ENCODE data around the gene PROB1.
"Not testable (repeated sequence)": the region's sequence is repeated elsewhere in the genome, so short reads cannot be mapped to it uniquely, and the experiment has no call there.

Gene PROB1

DNA sequence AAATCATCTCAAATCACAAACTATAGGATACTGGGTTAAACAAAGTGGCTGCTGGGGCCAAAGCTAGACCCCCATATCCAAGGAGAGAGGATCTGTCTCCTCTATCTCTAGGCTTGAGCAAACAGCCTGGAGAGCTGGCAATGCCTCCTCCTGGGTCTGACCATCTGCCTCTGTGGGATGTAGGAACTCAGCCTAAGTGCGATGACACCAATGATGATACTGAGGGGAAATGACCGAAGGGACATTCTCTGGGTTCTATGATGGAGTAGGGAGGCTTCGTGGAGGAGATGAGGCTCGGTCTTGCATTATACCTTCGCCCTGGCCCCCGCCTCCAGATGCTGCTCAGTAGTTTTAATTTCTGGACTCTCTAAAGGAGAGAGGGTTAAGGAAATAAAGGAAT, 18.2 kb upstream of the PROB1 start:
- TF ChIP-seq, protein P1, sequence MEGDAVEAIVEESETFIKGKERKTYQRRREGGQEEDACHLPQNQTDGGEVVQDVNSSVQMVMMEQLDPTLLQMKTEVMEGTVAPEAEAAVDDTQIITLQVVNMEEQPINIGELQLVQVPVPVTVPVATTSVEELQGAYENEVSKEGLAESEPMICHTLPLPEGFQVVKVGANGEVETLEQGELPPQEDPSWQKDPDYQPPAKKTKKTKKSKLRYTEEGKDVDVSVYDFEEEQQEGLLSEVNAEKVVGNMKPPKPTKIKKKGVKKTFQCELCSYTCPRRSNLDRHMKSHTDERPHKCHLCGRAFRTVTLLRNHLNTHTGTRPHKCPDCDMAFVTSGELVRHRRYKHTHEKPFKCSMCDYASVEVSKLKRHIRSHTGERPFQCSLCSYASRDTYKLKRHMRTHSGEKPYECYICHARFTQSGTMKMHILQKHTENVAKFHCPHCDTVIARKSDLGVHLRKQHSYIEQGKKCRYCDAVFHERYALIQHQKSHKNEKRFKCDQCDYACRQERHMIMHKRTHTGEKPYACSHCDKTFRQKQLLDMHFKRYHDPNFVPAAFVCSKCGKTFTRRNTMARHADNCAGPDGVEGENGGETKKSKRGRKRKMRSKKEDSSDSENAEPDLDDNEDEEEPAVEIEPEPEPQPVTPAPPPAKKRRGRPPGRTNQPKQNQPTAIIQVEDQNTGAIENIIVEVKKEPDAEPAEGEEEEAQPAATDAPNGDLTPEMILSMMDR (conservative IDR thresholded peaks at IDR 0.05; ENCODE audit: low read depth, low read length): no peak
- no peak for DNase-seq (ENCODE audit: low read depth)
- H3K4me3 ChIP-seq (ENCODE audit: low read depth, low read length): no peak overlapping the region

DNA sequence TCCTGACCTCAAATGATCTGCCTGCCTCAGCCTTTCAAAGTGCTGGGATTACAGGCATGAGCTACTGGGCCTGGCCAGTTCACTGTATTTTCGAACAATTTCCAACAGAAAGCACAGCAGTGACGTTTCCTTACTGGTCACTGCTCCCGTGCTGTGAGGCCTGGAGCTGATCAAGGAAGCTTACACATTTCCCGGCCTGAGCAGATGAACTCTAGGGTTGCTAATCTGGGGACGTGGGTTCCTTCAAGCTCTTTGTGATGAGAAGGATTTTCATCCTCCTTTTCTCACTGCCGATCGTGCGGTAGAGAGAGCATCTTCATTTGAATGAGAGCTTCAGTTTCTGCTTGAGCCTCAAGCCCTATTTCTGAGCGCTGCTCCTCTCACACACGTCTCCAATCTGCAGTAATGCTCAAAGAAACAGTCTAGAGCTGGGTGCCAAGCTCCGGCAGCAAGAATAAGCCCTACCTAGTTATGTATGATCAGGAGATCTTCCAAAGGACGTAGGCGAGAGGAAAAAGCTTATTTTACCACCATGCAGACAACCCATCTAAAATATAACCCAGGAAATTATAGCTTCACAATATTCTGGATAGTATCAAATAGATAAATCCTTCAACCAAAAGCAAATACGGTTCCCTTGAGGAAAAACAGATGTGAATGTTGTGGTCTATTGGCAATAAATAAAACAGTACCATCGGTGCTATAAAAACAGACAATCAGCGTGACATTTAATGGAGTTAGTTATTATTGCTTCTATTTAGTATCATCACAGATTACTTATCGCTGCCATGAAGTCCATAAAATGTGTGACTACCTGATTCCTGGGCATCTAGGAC, 16.3 kb upstream of the PROB1 start:
- DNase-seq (ENCODE audit: low read depth): peak; percentile 49

DNA sequence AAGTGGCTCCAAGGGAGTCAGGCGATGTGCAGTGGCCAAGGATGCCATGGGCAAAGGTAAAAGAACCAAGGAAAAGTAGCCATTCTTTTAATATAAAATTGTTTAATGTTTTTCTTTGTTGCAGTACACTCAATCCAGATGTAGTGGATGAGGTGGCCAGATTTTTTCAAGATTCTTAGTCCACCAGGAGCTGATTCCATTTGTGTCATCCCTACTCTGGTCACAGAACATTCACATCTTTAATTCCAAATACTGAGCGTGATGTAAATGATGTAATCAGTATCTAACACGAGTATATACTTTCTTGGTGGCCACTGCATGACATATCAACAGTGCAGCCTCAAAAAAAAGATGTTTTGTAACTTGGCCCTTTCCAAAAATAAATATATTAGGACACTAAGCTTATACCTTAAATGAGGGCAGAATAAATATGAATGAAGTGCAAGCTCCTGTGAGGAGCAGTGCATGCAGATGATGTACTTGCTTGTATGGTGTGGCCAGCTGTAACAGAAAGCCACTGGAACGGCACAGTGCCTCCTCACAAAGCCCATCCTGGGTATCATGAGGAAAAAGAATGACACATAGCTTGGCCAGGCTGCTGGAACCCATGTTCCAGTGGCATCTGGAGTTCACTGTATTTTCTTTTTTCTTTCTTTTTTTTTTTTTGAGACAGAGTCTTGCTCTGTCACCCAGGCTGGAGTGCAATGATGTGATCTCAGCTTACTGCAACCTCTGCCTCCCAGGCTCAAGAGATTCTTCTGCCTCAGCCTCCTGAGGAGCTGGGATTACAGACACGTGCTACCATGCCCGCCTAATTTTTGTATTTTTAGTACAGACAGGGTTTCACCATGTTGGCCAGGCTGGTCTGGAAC, 15.5 kb upstream of the PROB1 start:
- TF ChIP-seq, protein P1 (conservative IDR thresholded peaks at IDR 0.05; ENCODE audit: low read depth, low read length): no peak
- DNase-seq (ENCODE audit: low read depth): no peak
- H3K4me3 ChIP-seq (ENCODE audit: low read depth, low read length): no peak overlapping the region

More for the DNA sequence above, 16.3 kb upstream of the PROB1 start:
- H3K4me3 ChIP-seq (ENCODE audit: low read depth, low read length): no peak overlapping the region
- TF ChIP-seq, protein P1 (conservative IDR thresholded peaks at IDR 0.05; ENCODE audit: low read depth, low read length): no peak

DNA sequence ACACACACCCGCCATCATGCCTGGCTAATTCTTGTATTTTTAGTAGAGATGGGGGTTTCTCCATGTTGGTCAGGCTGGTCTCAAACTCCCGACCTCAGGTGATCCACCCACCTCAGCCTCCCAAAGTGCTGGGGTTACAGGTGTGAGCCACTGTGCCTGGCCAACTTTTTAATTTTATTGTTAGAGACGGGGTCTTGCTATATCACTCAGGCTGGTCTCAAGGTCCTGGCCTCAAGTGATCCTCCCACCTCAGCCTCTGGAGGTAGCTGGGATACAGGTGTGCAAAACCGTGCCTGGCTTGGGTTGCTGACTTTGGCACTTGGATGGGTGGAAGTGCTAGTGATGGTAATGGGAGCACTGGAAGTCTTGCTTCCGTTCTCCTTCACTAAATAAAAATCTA, 14.2 kb upstream of the PROB1 start:
- DNase-seq (ENCODE audit: low read depth); H3K4me3 ChIP-seq (ENCODE audit: low read depth, low read length): not testable (repeated sequence)

DNA sequence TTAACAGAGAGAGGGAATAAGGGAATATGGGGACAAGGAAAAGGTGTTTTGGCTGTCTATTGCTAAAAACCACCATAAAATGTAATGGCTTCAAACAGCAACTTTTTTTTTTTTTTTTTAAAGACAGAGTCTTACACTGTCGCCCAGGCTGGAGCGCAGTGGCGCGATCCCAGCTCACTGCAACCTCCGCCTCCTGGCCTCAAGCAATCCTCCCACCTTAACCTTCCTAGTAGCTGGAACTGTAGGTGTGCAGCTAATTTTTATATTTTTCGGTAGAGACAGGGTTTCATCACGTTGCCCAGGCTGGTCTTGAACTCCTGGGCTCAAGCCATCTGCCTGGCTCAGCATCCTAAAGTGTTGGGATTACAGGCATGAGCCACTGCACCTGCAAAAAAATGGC, 13.3 kb upstream of the PROB1 start:
- DNase-seq (ENCODE audit: low read depth): no peak
- no peak overlapping the region for H3K4me3 ChIP-seq (ENCODE audit: low read depth, low read length)
- TF ChIP-seq, protein P1 (conservative IDR thresholded peaks at IDR 0.05; ENCODE audit: low read depth, low read length): no peak

DNA sequence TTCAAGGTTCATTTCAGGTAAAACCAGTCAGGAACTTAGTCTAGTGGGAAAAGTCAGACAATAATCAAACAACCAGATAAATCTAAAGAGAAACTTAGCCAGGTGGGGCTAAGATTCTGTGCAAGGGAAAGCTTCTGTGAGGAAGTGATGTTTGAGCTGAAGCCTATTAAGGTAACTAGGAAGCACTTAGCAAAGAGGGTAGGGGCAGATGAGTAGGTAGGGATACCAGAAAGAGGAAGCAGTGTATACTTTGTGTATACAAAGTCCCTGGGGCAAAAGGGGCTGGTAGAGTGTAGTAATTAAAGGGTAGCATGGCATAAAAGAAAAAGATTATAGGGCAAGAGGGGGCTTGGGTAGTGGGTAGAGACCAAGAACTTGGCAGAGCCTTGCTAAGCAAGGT, 12.6 kb upstream of the PROB1 start:
- no peak for DNase-seq (ENCODE audit: low read depth)
- no peak overlapping the region for H3K4me3 ChIP-seq (ENCODE audit: low read depth, low read length)
- TF ChIP-seq, protein P1 (conservative IDR thresholded peaks at IDR 0.05; ENCODE audit: low read depth, low read length): no peak

DNA sequence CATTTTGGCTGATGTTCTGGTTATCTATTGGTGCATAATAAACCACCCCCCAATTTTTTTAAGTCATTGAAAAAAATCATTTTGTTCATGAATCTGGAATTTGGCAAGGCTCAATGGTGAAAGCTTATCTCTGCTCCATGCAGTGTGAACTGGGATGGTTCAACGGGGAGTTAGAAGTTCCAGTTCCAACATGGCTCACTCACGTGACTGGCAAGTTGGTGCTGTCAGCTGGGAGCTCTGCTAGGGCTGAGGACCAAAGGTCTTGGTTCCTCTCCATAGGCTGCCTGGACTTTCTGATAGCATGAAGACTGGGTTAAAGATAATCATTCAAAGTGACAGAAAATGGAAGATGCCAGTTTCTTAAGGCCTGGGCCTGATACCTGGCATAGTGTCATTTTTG, 12.1 kb upstream of the PROB1 start:
- DNase-seq (ENCODE audit: low read depth): no peak
- TF ChIP-seq, protein P1 (conservative IDR thresholded peaks at IDR 0.05; ENCODE audit: low read depth, low read length): no peak
- H3K4me3 ChIP-seq (ENCODE audit: low read depth, low read length): no peak overlapping the region
